GM19193 (cell line): Measurements from ENCODE around the gene PTAFR.

ENCODE experiments used
- POLR2A ChIP-seq: IDR thresholded peaks from 4 replicates; pipeline ENCODE4 v1.6.1; 2011; ENCODE audit not compliant: insufficient read depth, insufficient read length; ENCODE audit errors: extremely low read depth

The PTAFR gene

GRCh38 chr1:28118640-28119307 lies 57.7 kb downstream of the PTAFR start:
- no peak for TF ChIP-seq POLR2A

GRCh38 chr1:28115267-28115666 lies 61.2 kb downstream of the PTAFR start:
- TF ChIP-seq POLR2A: no peak

- TF ChIP-seq POLR2A: no peak
Measured at GRCh38 chr1:28114844-28115243, 61.6 kb downstream of the PTAFR start.

DNA sequence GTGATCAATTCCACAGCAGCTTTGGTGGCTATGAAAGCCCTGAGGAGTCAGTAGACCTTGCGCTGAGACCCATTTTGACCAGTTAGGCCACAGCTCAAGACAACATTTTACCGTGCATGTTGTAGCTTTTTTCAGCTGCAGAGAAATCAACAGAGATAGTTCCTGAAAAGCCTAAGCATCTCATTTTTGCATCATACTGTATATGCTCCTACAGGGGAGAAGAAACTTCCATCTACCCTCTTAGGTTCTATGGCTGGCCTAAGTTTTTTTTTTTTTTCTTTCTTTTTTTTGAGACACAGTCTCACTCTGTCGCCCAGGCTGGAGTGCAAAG lies 63.3 kb downstream of the PTAFR start:
- no peak for TF ChIP-seq POLR2A

- no peak for TF ChIP-seq POLR2A
Measured at GRCh38 chr1:28112388-28113241, 63.9 kb downstream of the PTAFR start.

DNA sequence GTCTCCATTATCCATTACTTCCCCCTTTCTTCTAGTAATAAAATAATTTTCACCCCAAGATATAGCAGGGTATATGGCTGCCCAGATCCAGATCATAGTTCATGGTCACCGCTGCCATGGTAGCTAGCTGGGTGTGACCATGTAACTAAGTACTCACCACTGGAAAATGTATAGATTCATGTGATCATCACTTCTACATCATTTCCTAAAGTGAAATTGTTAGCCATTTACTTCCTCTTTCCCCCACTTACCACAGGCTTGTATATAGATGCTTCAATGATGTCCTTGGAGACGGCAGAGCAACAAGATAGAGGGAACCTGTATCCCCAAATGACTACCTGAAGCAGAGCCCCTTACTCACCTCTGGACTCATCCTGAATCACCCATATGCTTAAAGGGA lies 65.3 kb downstream of the PTAFR start:
- no peak for TF ChIP-seq POLR2A

DNA sequence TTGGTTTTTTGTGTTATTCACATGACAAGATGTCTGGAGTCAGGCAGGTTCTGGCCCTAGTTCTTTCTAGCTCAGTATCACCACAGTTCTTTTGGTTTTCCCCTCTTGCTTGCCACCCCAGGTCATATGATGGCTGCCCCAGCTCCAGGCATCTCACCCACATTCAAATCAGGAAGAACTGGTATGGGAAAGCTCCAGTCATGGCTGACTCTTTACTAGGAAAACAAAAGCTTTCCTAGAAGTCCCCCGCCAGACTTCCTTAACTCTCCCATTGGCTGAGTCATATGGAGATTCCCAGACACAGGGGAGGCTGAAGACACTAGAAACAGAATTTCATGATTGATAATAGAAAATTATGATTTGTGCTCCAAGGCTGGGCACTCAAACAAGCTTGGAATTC lies 65.9 kb downstream of the PTAFR start:
- no peak for TF ChIP-seq POLR2A

DNA sequence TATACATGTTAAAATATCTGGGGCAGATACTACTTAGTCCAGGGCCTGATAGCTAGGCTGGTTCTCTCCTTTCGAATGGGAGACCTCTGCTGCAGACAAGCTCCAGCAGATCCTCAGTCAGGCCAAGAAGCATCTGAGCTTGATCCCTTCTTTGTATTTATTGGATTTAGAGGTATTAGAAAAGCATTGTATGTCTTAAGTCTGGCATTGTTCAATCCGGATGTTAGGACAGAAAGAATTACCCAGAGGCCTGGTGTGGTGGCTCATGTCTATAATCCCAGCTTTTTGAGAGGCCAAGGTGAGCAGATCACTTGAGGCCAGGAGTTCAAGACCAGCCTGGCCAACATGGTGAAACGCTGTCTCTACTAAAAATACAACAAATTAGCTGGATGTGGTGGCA lies 66.9 kb downstream of the PTAFR start:
- no peak for TF ChIP-seq POLR2A

DNA sequence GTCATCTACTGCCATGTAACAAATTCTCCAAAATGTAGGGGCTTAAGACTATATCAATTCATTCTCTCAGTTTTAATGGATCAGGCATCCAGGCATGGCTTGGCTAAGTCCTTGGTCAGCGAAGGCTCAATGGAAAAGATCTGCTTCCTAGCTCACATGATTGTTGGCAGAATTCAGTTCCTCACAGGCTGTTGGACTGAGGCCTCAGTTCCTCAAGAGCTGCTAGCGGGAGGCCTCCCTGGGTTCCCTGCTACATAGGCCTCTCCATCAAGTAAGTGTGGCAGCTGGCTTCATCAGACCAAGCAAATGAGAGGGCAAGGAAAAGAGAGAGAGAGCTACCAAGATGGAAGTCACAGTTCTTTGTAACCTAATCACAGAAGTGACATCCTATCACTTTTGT lies 68.5 kb downstream of the PTAFR start:
- TF ChIP-seq POLR2A: no peak

- TF ChIP-seq POLR2A: no peak
Measured at GRCh38 chr1:28104866-28105467, 71.5 kb downstream of the PTAFR start.

DNA sequence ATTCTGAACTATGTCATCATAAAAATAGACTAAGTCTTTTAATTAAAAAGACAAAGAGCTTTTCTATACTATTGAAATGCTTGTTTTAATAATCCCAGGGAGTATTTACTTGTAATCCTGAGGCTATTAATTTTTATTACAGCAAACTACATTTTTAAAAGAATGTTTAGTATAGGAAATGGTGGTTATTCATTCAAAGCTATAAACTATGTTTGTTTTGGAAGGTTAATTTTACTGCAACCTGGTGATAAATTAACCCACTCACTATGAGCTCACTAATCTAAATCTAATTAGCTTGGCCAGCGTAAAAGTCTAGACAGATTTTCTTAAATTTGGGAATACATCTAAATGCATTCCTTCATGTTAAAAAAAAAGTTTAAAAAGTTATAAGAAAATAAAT lies 74.3 kb downstream of the PTAFR start:
- TF ChIP-seq POLR2A: no peak

- TF ChIP-seq POLR2A: no peak
Measured at GRCh38 chr1:28099050-28099769, 77.3 kb downstream of the PTAFR start.
